Forelimb muscle (tissue), 1 donor: ENCODE data around the gene TMEM156. TPM values are rescaled to one million over a fixed set of nuclear protein-coding genes. Genes with fewer than 3 reads are reported as not detected.
"Not testable (repeated sequence)": the region's sequence is repeated elsewhere in the genome, so short reads cannot be mapped to it uniquely, and the experiment has no call there.

Source experiments
- DNase-seq: peaks from one replicate; pipeline ENCODE4 v3.0.0-alpha.2; 2013; ENCODE audit warnings: low read depth
- polyA plus RNA-seq: library from polyadenylated mRNA; unstranded; fragments of 120-200 nt; gene quantifications from one replicate; pipeline ENCODE4 v1.2.1, GENCODE V29; 2013; ENCODE audit not compliant: insufficient read length

TMEM156 gene
- polyA plus RNA-seq, 1 donor: 0.18 TPM

DNA sequence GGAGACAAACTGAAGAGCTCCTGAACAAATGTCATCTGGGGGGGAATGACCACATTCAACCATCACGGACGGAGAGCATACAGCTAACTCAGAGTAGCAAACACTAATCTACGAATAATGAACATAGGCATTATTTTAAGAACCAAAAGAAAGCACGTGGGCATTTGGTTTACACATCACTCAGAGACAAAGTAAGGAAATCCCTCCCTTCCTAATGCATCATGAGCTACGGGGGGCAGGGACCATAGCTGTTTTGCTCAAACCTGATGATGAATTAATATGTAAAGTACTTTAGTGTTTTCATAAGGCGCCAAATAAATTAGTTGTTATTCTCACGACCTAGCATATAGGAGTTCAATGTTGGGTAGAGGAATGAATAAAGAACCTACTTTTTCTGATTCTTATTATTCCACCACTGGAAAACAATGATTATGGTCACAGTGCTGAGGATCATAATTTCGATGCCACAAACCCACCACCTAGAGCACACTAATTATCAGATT is 11.7 kb upstream of the TMEM156 start:
- DNase-seq: no peak

DNA sequence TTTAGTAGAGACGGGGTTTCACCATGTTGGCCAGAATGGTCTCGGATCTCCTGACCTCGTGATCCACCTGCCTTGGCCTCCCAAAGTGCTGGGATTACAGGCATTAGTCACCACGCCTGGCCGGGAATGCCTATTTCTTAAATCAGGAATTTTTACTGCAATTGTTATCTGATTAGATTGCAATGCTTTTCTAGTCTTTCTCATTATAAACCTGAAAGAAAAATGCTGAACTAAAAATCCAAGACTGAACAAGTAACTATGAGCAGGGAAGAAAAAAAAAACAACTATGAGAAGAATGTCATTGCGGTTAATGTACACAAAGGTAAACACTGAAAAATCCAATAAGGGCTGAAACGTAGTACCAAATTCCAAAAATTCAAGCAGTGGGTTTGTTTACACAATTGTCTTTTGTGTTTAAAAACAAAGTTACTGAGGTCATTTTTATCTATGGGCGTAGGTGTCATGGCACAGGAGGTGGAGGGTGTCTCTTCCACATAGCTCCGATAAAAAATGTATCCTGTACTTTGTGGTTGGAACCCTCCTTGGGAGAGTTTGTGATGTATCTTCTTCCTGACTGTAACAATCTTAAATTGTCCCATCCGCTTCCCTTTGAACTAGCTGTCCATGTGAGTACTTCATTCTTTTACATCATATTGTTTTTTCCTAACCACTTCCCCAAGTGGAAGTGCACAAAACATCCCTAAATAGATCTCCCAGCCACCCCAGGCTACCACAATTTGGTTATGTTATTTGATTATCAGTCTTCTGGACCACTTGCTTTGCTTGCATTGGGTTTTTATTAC is 11.1 kb upstream of the TMEM156 start:
- no peak for DNase-seq

DNA sequence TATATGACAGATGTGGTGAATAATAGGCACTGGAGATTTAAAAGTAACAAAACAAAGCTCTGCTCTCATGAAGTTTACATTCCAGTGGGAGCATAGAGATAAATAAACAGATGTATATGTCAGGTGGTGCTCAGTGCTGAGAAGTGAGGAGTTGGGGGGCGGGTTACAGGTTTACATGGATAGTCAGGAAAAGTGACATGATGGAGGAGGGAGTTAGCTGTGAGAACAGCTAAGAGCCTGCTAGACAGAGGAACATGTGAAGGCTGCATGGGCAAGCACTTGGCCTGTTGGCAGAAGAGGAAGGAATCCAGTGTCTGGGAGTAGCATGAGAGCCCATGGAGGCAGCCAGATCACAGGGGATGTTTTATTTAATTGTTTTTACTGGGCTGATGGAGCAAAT is 10.2 kb upstream of the TMEM156 start:
- no peak for DNase-seq

DNA sequence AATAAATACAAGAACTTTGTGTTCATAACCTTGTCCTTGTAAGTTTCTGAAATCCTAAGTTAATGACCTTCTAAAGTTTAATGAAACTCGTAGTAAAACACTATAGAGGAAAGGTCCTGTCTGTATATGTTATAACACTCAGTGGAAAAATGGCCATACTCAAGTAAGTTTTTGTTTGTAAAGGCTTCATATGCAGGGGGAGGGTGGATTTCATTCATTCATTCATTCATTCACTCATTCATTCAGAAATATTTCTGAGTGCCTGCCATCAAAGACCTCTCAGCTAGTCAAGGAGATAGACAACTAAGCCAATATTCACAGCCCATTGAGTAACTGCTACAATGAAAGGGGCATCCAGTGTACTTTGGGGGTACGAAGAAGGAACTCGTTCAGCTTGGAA is 6.9 kb upstream of the TMEM156 start:
- DNase-seq: no peak

DNA sequence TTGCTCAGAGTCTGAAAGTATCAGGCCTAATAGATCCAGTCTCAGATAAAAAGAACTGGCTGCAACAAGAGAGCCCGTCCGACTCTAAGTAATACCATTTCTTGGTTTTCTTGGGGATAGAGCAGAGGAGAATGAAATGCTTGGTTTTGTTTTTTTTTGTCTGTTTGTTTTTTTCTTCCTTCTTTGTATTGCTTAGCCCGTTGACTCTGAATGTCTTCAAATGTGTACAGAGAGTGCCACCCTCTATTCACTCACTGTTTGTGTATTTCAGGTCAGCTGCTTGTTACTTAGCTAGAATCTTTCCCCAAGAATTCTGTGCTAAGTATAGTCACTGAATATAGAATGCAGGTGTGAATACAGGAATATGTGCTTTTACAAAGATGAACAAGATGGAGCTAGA is 5.7 kb upstream of the TMEM156 start:
- no peak for DNase-seq

DNA sequence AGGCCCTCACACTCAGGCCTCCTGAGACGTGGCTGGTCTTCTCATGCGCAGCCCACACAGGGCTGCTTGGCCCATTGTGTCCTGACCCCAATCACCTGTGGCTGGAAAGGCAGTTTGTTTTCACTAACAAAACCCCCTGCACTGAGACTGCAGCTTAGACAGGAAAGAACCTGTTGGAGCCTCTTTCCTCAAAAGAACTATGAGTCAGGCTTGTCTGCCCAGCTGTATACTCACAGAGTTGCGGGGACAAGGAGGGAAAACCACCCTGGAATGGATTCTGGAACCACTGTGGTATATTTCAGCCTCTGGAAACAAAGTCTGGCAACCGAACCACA is 5.2 kb upstream of the TMEM156 start:
- DNase-seq: no peak

DNA sequence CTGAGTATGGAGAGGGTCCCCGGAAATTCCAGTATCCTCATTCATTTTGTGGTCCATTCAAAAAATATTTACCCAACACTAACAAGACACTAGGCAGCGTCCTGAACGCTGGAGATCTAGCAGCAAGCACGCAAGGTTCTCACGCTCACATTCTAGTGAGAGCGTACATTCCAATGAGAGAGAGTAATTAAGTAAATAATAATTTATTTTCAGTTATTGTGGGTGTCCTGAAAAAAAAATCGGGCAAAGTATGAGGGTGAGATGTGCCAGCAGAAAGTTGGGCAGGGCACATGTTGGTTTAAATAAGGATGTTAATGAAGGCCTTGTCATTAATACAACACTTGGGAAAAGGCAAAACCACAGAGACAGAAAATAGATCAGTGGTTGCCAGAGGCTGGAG is 4.0 kb upstream of the TMEM156 start:
- no peak for DNase-seq

DNA sequence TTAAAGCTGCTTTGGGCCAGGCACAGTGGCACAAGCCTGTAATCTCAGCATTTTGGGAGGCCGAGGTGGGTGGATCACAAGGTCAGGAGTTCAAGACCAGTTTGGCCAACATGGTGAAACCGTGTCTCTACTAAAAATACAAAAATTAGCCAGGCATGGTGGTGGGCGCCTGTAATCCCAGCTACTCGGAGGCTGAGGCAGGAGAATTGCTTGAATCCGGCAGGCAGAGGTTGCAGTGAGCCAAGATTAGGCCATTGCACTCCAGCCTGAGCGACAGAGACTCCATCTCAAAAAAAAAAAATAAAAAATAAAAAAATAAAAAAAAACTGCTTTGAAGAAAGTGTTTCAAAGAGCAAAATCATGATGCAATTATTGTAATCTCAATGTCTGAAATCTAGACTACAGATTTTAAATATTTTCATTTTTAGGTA is 604 bp downstream of the TMEM156 start:
- not testable (repeated sequence) for DNase-seq

DNA sequence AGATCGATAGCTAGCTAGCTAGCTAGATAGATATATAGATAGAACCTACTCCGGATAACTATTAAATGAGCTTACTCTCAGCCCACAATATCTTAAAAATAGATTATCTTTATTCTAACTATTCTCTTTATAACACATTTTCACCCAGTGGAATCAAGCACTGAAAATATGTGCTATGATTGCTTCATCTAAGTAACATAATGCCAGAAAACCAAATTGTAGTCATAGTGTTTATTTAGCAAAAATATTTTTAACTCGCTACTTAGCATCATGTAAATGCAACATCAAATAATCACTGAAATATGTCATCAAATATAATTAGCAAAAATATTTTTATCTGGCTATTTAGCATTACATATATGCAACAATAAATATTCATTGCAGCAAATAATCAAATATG is 1.5 kb downstream of the TMEM156 start:
- no peak for DNase-seq

DNA sequence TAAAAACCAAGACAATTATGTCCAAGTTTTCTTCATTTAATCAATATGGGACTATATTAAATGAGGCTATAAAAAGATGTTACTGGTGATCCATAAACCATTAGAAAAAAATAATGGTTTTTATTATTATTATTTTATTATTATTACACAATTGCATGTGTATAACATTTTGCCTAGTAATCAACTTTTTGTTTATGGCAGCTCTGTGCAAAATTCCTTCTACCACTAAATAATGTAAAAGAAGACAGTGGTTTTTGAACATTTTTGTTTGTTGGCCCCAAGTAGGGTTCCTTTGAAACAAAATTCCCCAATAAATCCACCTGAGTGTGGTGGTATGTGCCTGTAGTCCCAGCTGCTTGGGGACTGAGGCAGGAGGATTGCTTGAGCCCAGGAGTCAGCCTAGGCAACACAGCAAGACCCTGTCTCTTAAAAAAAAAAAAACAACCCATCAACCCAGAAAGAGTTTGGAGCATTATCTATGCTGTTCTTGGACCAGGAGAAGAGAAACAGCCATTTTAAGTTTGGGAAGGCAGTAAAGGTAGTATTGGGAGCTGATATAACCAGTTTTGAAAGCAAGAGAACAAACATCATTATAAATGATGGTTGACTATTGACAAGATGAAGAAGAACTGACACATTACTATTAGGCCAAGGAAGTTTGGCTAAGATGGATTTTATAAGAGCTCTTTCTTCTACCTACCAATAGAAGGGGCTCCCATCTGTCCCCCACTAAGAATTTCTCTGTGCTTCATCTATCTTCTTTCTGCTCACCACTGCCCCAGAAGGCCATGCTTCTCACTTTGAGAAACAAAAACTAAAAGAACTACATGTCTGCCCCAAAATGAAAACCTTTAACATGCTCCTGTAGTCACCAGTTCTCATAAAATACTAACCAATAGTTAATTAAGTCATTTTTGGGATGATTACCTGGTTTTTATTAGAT is 2.2 kb downstream of the TMEM156 start:
- DNase-seq: no peak

DNA sequence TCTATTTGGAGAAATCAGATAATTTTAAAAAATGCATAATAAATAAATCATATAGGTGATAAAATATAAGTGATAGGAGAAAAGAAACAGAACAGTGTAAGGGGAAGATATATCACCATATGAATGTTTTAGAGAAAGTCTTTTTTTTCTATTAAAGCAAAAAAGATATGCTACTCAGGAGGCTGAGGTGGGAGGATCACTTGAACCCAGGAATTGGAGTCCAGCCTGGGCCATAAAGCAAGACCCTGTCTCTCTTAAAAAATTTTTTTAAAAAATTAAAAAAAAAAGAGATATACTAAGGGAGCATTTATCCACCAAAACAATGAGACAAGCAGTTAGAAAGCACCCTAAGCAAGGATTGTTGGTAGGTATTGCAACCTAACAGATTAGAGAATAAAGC is 6.1 kb downstream of the TMEM156 start:
- no peak for DNase-seq

DNA sequence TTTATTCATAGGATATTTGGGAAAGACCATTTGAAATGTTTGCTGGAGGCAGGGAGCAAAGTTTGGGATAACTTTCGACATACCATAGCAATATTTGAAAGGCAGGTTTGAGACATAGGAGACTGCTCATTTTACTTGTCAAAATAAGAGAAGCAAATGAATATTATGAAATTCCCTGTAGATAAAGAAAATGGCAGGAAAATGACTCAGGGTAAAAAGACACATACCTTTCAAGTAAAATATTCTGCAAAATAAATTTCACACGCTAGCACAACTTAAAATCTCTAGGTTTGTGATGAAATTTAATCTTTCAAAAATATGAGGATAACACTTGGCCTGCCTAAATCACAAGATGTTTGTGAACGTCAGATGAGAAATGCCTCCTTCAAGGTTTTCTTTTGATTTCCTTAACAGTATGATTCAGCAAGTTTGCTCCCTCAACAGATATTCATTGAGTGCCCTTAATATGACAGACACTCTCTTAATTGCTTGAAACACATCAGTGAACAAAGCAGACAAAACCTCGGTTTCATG is 6.6 kb downstream of the TMEM156 start:
- no peak for DNase-seq

DNA sequence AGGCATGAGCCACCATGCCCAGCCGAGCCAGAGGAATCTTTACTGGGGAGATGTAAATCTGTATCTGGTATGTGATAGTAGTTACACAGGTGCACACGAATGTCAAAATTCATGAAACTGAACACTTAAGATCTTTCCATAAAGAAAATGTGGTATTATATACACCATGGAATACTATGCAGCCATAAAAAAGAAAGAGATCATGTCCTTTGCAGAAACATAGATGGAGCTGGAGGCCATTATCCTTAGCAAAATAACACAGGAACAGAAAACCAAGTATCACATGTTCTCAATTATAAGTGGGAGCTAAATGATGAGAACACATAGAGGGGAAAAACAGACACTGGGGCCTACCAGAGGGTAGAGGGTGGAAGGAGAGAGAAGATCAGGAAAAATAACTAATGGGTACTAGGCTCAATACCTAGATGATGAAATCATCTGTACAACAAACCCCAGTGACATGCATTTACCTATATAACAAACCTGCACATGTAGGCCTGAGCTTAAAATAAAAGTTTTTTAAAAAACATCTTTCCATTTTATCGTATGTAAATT is 7.8 kb downstream of the TMEM156 start:
- no peak for DNase-seq

DNA sequence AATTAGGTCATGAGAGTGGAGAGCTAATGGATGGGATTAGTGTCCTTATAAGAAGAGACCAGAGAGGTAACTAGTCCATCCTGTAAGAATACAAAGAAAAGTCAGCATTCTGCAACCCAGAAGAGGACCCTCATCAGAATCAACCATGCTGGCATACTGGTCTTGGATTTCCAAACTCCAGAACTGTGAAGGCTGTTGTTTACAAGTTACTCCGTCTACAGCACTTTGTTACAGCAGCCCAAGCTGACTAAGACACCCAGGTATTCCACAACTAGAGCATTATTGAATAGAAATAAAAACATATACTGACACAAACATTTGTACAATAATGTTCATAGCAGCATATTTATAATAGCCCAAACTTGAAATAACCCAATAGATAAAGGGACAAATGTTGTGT is 9.2 kb downstream of the TMEM156 start:
- no peak for DNase-seq

DNA sequence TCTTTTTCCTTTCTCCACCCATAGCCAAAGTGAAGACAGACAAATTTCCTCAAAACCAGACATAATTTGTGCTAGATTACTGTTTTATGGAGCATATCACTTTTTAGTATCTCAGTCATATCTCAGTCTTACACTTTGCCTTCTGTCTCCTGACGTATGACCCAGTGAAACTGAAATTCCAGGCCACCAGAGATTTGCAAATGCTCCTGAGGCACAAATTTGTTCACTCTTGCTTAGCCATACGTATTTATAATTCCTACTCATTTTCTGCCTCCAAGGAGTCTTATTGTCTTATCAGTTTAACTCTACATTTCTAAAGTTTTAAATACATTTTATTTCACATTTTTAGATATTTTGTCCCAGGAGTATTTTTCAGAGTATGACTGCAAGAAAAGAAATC is 10.0 kb downstream of the TMEM156 start:
- DNase-seq: no peak

DNA sequence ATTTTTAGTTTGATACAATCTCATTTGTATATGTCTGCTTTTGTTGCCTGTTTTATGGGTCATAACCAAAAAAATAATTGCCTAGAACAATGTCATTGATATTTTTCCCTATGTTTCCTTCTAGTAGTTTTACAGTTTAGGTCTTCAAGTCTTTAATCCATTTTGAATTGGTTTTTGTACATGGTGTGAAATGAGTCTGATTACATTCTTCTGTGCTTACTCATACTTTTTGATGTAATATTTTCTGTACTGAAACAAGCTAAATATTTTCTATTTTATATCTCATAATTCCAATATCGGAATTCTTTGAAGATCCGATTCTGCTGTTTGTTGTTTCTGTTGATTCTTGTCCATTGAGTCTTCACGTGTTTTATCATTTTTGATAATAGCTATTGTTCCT is 10.6 kb downstream of the TMEM156 start:
- DNase-seq: no peak

DNA sequence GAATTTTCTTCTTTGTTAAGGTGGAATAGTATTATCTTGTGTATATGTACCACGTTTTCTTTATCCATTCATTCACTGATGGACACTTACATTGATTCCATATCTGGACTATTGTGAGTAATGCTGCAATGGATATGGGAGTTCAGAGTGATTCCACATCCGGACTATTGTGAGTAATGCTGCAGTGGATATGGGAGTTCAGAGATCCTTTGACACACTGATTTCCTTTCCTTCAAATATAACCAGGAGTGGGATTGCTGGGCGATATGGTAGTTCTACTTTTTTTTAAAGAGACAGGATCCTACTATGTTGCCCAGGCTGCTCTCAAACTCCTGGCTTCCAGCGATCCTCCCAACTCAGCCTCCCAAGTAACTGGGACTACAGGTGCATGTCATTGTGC is 12.1 kb downstream of the TMEM156 start:
- DNase-seq: no peak

DNA sequence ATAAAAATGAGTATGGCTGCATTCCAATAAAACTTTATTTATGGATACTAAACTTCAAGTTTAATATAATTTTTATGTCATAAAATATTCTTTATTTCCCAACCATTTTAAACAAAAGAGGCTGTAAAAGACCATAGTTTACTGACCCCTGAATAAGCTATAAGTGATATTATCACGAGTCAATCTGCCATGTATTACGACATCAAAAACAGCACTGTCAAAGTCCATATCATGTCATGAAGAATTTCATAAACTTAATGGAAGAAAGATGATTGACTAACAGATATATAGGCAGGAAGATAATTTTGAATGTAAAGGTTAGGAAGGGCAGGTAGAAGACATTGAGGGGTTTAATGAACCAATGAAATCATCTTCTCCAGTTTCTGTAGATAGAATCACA is 18.2 kb downstream of the TMEM156 start:
- DNase-seq: no peak

DNA sequence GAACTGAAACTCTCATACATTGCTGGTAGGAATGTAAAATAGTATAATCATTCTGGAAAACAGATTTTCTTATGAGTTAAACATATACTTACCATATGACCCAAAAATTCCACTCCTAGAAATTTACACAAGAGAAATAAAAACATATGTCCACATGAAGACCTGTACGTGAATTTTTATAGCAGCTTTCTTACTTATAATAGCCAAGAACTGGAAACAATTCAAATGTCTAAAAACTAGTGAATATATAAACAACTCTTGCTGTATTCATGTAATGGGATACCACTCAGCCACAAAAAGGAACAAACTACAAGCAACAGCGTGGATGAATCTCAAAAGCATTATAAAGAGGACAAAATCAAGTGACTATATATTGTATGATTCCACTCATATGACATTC is 27.5 kb downstream of the TMEM156 start:
- no peak for DNase-seq

DNA sequence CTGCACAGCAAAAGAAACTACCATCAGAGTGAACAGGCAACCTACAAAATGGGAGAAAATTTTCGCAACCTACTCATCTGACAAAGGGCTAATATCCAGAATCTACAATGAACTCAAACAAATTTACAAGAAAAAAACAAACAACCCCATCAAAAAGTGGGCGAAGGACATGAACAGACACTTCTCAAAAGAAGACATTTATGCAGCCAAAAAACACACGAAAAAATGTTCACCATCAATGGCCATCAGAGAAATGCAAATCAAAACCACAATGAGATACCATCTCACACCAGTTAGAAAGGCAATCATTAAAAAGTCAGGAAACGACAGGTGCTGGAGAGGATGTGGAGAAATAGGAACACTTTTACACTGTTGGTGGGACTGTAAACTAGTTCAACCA is 30.2 kb downstream of the TMEM156 start:
- DNase-seq: not testable (repeated sequence)

DNA sequence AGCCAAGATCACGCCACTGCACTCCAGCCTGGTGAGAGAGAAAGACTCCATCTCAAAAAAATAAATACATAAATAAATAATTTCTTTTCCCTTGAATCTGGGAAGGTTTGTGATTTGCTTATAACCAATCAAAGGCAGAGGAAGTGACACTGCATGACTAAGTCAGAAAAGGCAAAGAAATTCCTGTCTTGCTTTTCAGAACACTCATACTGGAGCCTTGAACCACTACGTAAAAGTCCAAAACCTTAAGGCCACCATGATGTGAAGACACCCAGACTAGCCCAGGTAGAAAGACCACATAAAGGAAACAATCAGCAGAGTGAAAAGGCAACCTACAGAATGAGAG is 36.6 kb downstream of the TMEM156 start:
- no peak for DNase-seq

DNA sequence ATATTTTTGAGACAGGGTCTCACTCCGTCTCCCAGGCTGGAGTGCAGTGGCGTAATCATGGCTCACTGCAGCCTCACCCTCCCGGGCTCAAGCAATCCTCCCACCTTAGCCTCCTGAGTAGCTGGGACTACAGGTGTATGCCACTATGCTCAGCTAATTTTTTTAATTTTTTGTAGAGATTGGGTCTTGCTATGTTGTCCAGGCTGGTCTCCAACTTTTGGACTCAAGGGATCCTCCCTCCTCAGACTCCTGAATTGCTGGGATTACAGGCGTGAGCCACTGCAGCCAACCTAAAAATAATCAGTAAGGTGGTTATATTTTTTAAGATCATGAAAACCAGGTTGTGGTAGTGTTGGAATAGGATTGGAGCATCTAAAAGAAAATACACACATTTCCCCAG is 38.1 kb downstream of the TMEM156 start:
- DNase-seq: no peak
